ENCODE results near the gene NPRL2. TPM values are rescaled to one million over a fixed set of nuclear protein-coding genes. Genes with fewer than 3 reads are reported as not detected.

NPRL2 gene
- total RNA-seq, 2 experiments from 2014 or later = 41.1 to 43.8 TPM

GRCh38 chr3:50345008-50345407 is 5.6 kb downstream of the NPRL2 start:
- DNase-seq = no peak
- Mint-ChIP-seq H3K27me3 (no peaks in the 10 kb centered on the region), H3K4me1 (peaks cover 36% of the 10 kb centered on the region), H3K4me3 (peak overlapping the region; percentile 25), H3K36me3 (peaks cover 11% of the 10 kb centered on the region), H3K9me3 (no peaks in the 10 kb centered on the region), H3K27ac (no peak overlapping the region)

DNA sequence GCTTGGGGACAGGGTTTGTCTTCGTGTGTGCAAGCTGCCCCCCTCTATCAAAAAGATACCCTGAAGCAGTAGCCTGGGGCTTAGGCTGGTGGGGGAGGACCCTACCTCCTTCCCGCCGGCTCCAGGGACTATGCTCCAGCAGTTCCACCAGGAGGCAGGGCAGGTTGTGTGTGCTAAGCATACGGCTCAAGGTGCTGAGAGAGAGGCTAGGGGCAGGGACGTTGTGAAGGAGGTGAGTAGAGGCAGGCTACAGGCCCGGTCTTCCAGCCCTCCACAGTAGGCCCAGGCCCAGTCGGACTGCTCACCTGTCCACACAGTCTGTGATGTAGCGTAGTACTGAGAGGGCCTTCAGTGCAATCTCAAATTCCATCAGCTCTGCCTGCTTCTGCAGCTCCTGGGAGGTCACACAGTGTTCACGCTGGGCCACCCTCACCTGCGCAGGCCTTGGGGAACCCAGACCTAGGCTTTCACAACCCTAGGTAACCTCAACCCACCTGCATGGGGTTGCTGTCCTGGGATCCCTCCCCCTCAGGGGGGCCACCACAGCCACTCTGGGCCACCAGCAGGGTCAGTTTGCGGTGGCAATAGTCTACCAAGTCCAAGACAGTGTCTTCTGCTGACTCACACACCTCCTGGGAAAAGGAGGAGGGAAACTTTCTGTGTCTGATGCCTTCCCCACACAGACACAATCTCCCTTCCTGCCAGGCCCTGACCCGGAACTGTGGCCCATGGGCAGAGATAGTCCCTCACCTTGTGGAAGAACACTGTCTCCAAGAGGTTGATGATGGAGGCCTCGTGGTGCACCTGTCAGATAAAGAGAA is 7.6 kb downstream of the NPRL2 start:
- Mint-ChIP-seq H3K4me3 (no peak overlapping the region), H3K27me3 (no peaks in the 10 kb centered on the region), H3K27ac (no peak overlapping the region), H3K9me3 (no peaks in the 10 kb centered on the region), H3K4me1 (peaks cover 32% of the 10 kb centered on the region), H3K36me3 (peaks cover 24% of the 10 kb centered on the region)
- no peak for DNase-seq

DNA sequence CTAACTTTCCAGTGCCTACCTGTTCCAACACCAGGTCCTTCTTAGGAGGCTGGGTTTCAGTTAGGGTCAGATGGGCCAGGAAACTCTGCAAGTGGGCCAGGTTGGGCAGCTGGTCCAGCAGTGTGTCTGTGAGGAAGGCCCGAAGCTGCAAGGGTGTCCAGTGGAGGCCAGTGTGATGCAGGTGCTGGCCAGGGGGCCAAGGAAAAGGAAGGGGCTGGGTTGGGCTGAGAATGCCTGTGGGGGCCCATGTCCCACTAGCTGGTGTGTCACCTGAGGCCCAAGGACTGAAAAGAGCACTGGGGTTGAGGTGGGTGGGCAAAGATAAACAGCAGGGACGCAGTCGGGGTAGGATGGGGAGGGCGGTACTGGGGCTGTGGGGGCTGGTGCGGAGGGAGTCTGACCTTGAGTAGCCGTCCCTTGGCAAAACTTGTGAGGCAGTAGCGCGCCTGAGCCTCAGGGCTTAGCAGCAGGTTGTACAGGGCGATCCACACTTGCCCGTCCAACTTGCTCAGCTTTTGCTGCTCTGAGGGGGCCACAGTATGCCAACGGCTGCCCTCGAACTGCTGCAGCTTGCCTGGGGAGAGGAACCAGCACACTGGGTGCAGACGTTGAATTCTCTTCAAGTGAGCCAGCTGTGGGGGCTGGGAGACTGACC is 8.5 kb downstream of the NPRL2 start:
- H3K36me3 Mint-ChIP-seq = peaks cover 28% of the 10 kb centered on the region
- no peaks in the 10 kb centered on the region for H3K9me3 Mint-ChIP-seq
- H3K4me1 Mint-ChIP-seq = peaks cover 28% of the 10 kb centered on the region
- no peak for DNase-seq
- H3K4me3 Mint-ChIP-seq = peak overlapping the region; percentile 97
- peak overlapping the region; percentile 42 for H3K27ac Mint-ChIP-seq
- no peaks in the 10 kb centered on the region for H3K27me3 Mint-ChIP-seq

- H3K4me3 Mint-ChIP-seq = peak overlapping the region; percentile 97
Observed at GRCh38 chr3:50341537-50341936, 9.0 kb downstream of the NPRL2 start.

GRCh38 chr3:50340448-50341329 is 9.9 kb downstream of the NPRL2 start, which contains the start of gene RASSF1:
Gene RASSF1, minus strand, starts transcription at chr3:50340836. Its CDS starts 31 bp downstream, at chr3:50340805.
- H3K4me3 Mint-ChIP-seq = peak within 1 kb of the TSS; percentile 97
- H3K27ac Mint-ChIP-seq = peak within 1 kb of the TSS; percentile 98
- H3K4me1 Mint-ChIP-seq = peaks cover 26% of the 10 kb centered on the region
- peak; percentile 86 for DNase-seq
- peaks cover 40% of the 10 kb centered on the region for H3K36me3 Mint-ChIP-seq
- H3K9me3 Mint-ChIP-seq = no peaks in the 10 kb centered on the region
- no peaks in the 10 kb centered on the region for H3K27me3 Mint-ChIP-seq

More at GRCh38 chr3:50341537-50341936, 9.0 kb downstream of the NPRL2 start:
- H3K27ac Mint-ChIP-seq = peak overlapping the region; percentile 90
- H3K27me3 Mint-ChIP-seq = no peaks in the 10 kb centered on the region
- no peak for DNase-seq
- no peaks in the 10 kb centered on the region for H3K9me3 Mint-ChIP-seq
- H3K4me1 Mint-ChIP-seq = peaks cover 26% of the 10 kb centered on the region
- H3K36me3 Mint-ChIP-seq = peaks cover 32% of the 10 kb centered on the region

- H3K27me3 Mint-ChIP-seq = no peaks in the 10 kb centered on the region
- H3K36me3 Mint-ChIP-seq = peaks cover 46% of the 10 kb centered on the region
- DNase-seq = no peak
- peak overlapping the region; percentile 97 for H3K4me3 Mint-ChIP-seq
- H3K4me1 Mint-ChIP-seq = peaks cover 32% of the 10 kb centered on the region
- H3K9me3 Mint-ChIP-seq = no peaks in the 10 kb centered on the region
- peak overlapping the region; percentile 98 for H3K27ac Mint-ChIP-seq
Observed at GRCh38 chr3:50340147-50340447, 10.5 kb downstream of the NPRL2 start.

GRCh38 chr3:50339485-50340146 is 11.0 kb downstream of the NPRL2 start:
- Mint-ChIP-seq H3K4me1 (peaks cover 32% of the 10 kb centered on the region), H3K36me3 (peaks cover 47% of the 10 kb centered on the region), H3K9me3 (no peaks in the 10 kb centered on the region), H3K27ac (peak overlapping the region; percentile 98), H3K4me3 (peak overlapping the region; percentile 97), H3K27me3 (no peaks in the 10 kb centered on the region)
- DNase-seq = no peak

- DNase-seq = no peak
- no peaks in the 10 kb centered on the region for H3K9me3 Mint-ChIP-seq
- peak overlapping the region; percentile 98 for H3K27ac Mint-ChIP-seq
- H3K4me1 Mint-ChIP-seq = peaks cover 37% of the 10 kb centered on the region
- no peaks in the 10 kb centered on the region for H3K27me3 Mint-ChIP-seq
- H3K36me3 Mint-ChIP-seq = peaks cover 53% of the 10 kb centered on the region
- H3K4me3 Mint-ChIP-seq = peak overlapping the region; percentile 97
Observed at GRCh38 chr3:50338965-50339364, 11.6 kb downstream of the NPRL2 start.

DNA sequence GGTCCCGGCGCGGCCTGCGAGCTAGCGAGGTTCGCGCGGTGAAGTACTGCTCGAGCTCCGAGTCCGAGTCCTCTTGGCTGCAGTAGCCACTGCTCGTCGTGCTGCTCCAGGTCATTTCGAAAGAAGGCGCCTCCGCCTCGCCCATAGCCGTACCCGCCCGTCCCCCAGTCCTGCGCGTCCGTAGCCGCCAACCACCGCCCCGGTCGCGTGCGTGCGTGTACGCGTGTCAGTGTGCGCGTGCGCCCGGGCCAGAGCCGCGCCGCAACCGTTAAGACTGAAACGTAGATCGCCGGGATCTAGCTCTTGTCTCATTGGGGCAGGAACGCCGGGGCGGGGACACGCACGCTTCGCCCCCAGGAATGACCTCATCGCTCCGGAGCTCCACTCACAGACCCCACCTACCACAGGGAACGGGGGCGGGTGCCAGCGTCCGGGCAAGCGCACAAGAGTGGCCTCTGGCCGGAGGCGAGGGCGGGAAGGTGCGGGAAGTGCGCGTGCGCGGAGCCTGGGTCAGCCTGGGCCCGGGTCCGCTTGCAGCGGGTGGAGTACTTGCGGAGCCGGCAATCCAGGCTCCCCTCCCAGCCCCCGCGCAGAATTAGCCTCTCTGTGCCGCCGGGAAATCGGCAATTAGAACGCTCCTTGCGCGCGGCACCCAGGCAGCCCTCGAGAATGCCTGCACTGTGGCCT is 13.3 kb downstream of the NPRL2 start:
- peaks cover 62% of the 10 kb centered on the region for H3K36me3 Mint-ChIP-seq
- peak overlapping the region; percentile 97 for H3K4me3 Mint-ChIP-seq
- H3K4me1 Mint-ChIP-seq = peaks cover 47% of the 10 kb centered on the region
- H3K9me3 Mint-ChIP-seq = no peaks in the 10 kb centered on the region
- peak; percentile 98 for DNase-seq
- H3K27me3 Mint-ChIP-seq = no peaks in the 10 kb centered on the region
- peak overlapping the region; percentile 98 for H3K27ac Mint-ChIP-seq

- Mint-ChIP-seq H3K36me3 (peaks cover 66% of the 10 kb centered on the region), H3K4me3 (peak overlapping the region; percentile 97), H3K27ac (peak overlapping the region; percentile 98), H3K27me3 (no peaks in the 10 kb centered on the region), H3K4me1 (peaks cover 49% of the 10 kb centered on the region), H3K9me3 (no peaks in the 10 kb centered on the region)
- no peak for DNase-seq
Observed at GRCh38 chr3:50336452-50337174, 14.0 kb downstream of the NPRL2 start.

DNA sequence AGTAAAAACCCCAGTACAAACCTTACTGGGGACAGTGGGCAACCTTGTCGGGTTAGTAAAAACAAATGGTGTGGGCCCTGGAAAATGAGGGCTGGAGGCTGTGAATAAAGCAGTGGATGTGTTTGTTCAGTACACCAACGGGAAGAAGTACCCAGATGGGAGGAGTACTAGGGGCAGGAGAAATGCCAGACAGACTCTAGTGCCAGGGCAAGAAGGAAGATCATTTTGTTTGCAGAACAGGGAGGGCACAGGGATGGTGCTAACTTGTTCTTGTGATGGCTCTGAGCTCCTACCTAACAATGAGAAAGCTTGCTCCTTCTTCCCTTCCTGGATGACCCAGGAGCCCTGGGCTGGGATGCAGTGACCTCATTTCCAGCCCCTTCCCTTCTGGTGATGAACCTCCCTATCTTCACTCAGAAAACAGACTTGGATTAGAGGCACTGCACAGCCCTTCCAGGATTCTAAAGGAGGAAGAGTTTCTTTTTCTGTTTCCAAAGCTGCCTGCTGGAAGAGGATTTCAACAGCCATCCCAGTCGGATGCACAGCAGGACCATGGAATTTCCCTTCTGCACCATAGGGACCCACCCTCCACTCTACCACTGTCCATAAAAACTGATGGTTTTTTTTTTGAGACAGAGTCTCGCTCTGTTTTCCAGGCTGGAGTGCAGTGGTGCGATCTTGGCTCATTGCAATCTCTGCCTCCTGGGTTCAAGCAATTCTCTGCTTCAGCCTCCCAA is 16.1 kb downstream of the NPRL2 start:
- H3K9me3 Mint-ChIP-seq = no peaks in the 10 kb centered on the region
- no peaks in the 10 kb centered on the region for H3K27me3 Mint-ChIP-seq
- peaks cover 41% of the 10 kb centered on the region for H3K4me1 Mint-ChIP-seq
- H3K4me3 Mint-ChIP-seq = peak overlapping the region; percentile 97
- peaks cover 59% of the 10 kb centered on the region for H3K36me3 Mint-ChIP-seq
- H3K27ac Mint-ChIP-seq = peak overlapping the region; percentile 88
- no peak for DNase-seq

DNA sequence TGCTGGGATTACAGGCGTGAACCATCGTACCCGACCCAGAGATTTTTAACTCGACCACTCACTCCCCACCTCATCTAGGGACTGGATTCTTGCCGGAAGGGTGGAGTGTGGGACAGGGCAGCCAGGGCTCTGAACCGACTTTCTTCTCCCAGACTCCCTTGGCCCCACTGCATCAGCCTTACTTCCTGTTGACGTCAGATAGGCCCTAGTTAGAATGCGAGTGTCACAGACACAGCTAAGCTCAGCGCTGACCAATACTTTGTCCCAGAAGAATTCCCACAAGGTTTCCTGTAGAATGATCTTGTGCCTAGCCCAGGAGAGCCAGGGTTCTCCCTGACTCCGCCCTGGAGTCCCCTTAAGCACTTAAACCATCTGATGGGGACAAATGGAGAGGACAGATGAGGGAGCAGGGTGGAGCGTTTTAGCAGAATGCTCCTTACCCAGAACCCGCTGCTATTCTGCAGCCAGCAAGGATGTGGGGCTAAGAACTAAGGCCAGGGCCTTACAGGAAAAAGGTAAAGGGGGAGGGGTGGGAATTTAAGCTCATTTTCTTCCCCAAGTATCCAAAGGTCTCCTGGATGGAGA is 16.7 kb downstream of the NPRL2 start:
- no peak for DNase-seq
- H3K4me1 Mint-ChIP-seq = peaks cover 42% of the 10 kb centered on the region
- peaks cover 52% of the 10 kb centered on the region for H3K36me3 Mint-ChIP-seq
- peak overlapping the region; percentile 88 for H3K27ac Mint-ChIP-seq
- peak overlapping the region; percentile 97 for H3K4me3 Mint-ChIP-seq
- H3K27me3 Mint-ChIP-seq = no peaks in the 10 kb centered on the region
- no peaks in the 10 kb centered on the region for H3K9me3 Mint-ChIP-seq

Measured in activated naive CD8-positive, alpha-beta T cell treated with anti-CD3 and anti-CD28 coated beads for 36 hours (primary cell).